Fibroblast of peridontal ligament (primary cell): ENCODE measurements around the gene GNB1L.

Source experiments
- DNase-seq: peaks from one replicate; pipeline ENCODE4 v3.0.0-alpha.2; 2010; ENCODE audit errors: extremely low read depth

The GNB1L gene

DNA sequence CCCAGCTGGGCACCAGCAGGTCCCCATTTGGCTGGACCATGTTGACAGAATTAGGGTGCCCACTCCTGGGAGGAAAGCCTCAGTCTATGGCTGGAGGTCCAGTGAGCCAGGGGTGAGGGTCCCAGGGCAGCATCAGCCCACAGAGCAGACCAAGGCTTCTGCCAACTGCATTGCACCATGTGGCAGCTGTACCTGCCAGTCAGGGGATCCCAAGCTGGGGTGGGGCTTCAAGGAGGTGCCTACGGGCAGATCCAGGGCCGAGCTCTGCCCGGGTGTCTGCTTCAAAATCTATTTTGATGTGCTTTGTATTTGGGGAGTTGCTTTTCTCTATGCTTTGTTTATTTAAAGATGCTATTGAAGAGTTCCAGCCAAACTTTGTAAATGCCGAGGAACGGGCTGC, 120.9 kb downstream of the GNB1L start:
- no peak for DNase-seq
